ENCODE results near the gene DYNC1I2.

- TF ChIP-seq EZH2 (IDR thresholded peaks at IDR 0.05; ENCODE audit: insufficient read depth, poor library complexity, severe bottlenecking) (no peak), EZH2phosphoT487 (IDR thresholded peaks at IDR 0.05; ENCODE audit: insufficient read depth, low read depth) (no peak)
These were observed 106.7 kb downstream of the DYNC1I2 start for GRCh38 chr2:171793691-171794678.

Data from GM23248 (cell line).